Stimulated activated memory B cell treated with anti-CD40 and anti-IgM and Interleukin-4, amounts not matched to agents 10 μg/mL and 1 μg/mL and 100 μg/mL, for 72 hours (primary cell): Measurements from ENCODE around the gene PPM1N.
A peak's percentile ranks its signal among the peaks of the same experiment; 100 is the strongest.

Experiments
- ATAC-seq: fragments of 150-1000 bp; cut with Tn5 transposase; 2 replicates; pipeline ENCODE4 v1.10.0; 2021
- H3K27ac Mint-ChIP-seq: one replicate; pipeline ENCODE4 v1.8.0; 2022; ENCODE audit warnings: mild to moderate bottlenecking, mixed read lengths
- H3K27me3 Mint-ChIP-seq: one replicate; pipeline ENCODE4 v1.8.0; 2022; ENCODE audit warnings: mixed read lengths
- H3K36me3 Mint-ChIP-seq: one replicate; pipeline ENCODE4 v1.8.0; 2022; ENCODE audit warnings: mixed read lengths
- H3K4me1 Mint-ChIP-seq: one replicate; pipeline ENCODE4 v1.8.0; 2022; ENCODE audit warnings: mixed read lengths
- H3K4me3 Mint-ChIP-seq: one replicate; pipeline ENCODE4 v1.8.0; 2022; ENCODE audit warnings: mild to moderate bottlenecking, moderate library complexity, mixed read lengths
- H3K9me3 Mint-ChIP-seq: one replicate; pipeline ENCODE4 v1.8.0; 2022; ENCODE audit warnings: mixed read lengths

PPM1N gene

DNA sequence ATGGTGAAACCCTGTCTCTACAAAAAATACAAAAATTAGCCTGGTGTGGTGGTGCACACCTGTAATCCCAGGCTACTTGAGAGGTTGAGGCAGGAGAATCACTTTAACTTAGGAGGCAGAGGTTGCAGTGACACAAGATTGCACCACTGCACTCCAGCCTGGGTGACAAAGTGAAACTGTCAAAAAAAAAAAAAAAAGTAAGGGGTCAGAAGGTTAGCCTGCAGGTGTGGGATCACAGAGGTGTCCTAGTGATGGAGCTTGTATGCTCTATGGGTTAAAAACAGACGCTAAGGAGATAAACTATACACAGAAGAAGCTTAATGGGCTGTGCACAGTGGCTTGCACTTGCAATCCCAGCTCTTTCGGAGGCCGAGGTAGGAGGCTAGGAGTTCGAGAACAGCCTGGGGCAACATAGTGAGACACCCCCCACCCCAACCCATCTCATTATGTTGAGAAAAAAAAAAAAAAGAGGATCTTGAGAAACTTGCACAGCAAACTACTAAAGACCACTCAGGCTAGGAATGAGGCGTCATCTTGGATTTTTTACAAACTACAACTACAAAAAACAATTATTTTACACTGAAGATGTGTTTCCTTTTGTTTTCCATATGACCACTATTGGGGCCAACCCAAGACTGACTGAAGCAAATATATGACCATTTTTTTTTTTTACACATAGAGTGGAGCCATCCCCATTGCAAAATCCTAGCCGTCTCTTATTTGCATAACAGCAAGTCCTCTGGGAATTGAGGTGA is 22.5 kb upstream of the PPM1N start:
- Mint-ChIP-seq H3K27me3 (no peaks in the 10 kb centered on the region), H3K9me3 (no peaks in the 10 kb centered on the region), H3K27ac (no peak overlapping the region), H3K4me3 (no peak overlapping the region), H3K4me1 (peaks cover 60% of the 10 kb centered on the region), H3K36me3 (peaks cover 6% of the 10 kb centered on the region)
- no peak for ATAC-seq

DNA sequence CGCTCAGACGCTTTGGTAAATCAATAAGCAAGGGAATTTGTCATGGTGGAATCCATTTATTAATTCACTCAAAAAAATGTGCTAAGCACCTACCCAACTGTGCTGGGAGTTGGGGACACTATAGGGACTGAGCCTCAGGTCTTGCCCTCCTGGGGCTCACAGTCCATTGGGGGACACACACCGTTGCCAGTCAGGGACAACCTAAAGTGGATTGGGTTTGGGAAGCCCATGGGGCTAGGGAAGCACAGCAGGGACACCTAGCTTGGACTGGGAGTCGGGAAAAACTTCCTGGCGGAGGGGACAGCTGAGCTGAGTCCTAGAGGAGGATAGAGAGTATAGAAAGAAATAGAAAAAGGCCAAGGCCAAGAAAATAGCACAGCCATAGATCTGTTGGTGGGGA is 21.9 kb upstream of the PPM1N start:
- H3K36me3 Mint-ChIP-seq = peaks cover 6% of the 10 kb centered on the region
- H3K4me3 Mint-ChIP-seq = no peak overlapping the region
- H3K27me3 Mint-ChIP-seq = no peaks in the 10 kb centered on the region
- ATAC-seq = no peak
- H3K27ac Mint-ChIP-seq = no peak overlapping the region
- H3K4me1 Mint-ChIP-seq = peaks cover 54% of the 10 kb centered on the region
- no peaks in the 10 kb centered on the region for H3K9me3 Mint-ChIP-seq

DNA sequence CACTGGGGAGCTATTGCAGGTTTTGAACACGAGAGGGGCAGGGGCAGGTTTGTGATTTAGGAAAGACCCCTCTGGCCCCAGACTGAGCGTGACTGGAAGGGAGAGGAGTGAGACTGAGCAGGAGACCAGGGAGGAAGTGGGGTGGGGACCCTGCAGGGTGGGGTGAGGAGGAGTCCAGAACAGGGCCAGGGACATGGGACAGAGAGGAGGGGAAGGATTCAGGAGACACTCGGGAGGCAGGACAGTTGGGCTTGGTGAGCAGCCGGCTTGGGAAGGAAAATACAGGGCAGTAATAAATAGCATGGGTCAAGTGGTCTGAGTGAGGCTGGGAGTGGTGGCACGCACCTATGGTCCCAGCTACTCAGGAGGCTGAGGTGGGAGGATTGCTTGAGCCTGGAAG is 21.1 kb upstream of the PPM1N start:
- Mint-ChIP-seq H3K4me3 (no peak overlapping the region), H3K4me1 (peaks cover 45% of the 10 kb centered on the region), H3K9me3 (no peaks in the 10 kb centered on the region), H3K36me3 (peaks cover 6% of the 10 kb centered on the region), H3K27ac (peak overlapping the region; percentile 99), H3K27me3 (no peaks in the 10 kb centered on the region)
- ATAC-seq = no peak

DNA sequence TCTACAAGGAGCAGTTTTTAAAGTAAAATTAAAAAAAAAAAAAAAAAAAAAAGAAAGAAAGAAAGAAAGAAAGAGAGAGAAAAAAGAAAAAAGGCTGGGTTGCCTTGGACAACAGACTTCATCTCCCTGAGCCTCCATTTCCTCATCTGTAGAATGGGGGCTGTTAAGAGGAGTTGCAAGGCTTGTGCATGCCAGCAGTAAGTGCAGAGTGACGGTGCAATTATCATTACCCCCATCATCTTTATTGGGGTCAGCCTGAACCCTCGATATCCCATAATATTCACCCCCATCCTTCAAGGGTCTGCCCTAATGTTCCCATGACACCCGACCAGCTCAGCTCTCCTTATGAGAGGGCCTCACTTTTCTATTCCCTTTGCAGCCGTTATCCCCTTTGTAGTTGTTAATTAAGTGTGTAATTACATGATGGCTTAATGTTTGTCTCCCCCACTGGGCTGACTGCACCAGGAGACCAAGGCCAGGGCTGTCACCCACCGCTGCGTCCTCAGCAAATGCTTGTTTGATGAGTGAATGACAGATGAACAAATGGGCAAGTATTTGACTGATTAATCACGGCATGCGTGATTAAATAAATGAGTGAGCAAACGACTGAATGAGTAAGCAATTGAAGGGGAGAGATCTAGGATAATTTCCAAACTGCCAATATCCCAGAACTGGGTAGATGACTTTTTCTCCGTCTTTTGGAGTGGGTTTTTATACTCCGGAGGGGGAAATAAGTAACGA is 20.4 kb upstream of the PPM1N start:
- ATAC-seq = no peak
- Mint-ChIP-seq H3K27ac (peak overlapping the region; percentile 99), H3K36me3 (peaks cover 2% of the 10 kb centered on the region), H3K4me1 (peaks cover 38% of the 10 kb centered on the region), H3K4me3 (peak overlapping the region; percentile 82), H3K9me3 (no peaks in the 10 kb centered on the region), H3K27me3 (no peaks in the 10 kb centered on the region)

DNA sequence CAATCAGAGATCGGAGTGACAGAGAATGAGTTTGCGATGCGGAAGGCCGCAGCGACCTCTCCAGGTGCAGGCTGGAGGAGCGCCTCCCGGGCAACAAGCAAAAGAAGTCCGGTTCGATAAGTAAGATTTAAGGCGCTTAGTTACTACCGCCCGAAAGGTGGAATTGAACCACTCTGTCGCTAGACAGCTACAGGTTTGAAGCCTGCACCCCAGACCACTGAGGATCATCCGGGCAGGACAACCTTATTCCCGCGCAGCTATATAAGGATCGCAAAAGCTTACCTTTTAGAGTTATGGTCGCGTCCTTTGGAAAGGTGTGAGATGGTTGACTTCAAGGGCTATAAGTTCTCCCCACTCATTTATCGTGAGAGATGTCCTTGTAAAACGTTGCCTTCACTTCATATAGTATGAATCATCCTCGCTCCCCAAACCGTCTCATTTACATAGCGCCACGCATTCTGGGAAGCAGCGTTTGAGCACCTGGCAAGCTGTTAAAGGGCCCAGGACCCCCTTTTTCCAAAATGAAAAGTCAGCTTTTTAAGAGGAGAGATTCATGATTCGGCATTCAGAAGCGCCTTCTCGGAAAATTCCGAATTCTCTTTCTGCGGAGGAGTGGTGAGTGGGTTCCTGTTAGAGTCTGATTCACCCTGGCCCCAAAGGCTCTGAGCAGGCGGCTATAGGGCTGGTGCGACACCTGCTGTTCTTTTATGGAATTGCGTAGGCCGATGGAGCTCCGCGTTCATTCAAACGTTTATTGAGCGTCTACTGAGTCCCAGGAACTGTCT is 19.6 kb upstream of the PPM1N start:
- peak overlapping the region; percentile 99 for H3K27ac Mint-ChIP-seq
- no peaks in the 10 kb centered on the region for H3K36me3 Mint-ChIP-seq
- H3K4me1 Mint-ChIP-seq = peaks cover 36% of the 10 kb centered on the region
- no peaks in the 10 kb centered on the region for H3K9me3 Mint-ChIP-seq
- peak; percentile 98 for ATAC-seq
- peak overlapping the region; percentile 82 for H3K4me3 Mint-ChIP-seq
- H3K27me3 Mint-ChIP-seq = no peaks in the 10 kb centered on the region

DNA sequence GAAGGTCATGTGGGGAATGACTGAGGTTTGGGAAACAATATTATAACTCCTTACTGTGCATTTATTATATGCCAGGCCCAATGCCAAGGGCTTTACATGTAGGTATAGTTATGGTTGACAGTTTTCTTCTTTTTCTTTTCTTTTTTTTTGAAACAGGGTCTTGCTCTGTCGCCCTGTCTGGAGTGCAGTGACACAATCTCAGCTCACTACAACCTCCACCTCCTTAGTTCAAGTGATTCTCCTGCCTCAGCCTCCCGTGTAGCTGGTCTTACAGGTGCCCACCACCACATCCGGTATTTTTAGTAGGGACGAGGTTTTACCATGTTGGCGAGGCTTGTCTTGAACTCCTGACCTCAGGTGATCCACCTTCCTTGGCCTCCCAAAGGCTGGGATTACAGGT is 15.2 kb upstream of the PPM1N start:
- Mint-ChIP-seq H3K9me3 (no peaks in the 10 kb centered on the region), H3K27me3 (no peaks in the 10 kb centered on the region), H3K36me3 (no peaks in the 10 kb centered on the region), H3K4me1 (peaks cover 19% of the 10 kb centered on the region), H3K4me3 (no peak overlapping the region), H3K27ac (no peak overlapping the region)
- ATAC-seq = no peak

DNA sequence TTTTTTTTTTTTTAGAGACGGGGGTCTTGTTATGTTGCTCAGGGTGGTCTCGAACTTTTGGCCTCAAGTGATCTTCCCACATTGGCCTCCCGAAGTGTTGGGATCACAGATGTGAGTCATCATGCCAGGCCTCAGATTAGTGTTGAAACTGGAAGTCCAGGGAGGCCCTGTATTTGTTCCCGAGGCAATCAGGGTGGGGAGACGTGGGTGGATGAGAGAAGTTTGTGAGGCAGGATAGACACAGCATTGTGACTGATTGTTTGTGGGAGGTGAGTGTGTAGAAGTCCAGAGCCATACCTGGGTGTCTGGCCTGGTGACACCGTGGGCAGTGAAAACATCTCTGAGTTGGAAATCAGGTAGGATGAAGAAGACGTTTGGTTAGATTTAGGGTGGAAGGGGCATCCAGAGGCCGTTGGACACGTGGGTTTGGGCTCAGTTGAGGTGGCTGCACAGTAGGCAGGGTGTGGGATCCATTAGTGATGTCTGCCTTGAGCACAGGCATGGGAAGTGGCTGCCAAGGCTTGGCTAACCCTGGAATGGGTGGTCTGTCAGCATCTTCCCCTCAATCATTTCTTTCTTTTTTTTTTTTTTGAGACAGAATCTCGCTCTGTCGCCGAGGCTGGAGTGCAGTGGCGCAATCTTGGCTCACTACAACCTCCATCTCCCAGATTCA is 13.8 kb upstream of the PPM1N start:
- no peak overlapping the region for H3K4me3 Mint-ChIP-seq
- H3K4me1 Mint-ChIP-seq = peaks cover 7% of the 10 kb centered on the region
- H3K36me3 Mint-ChIP-seq = no peaks in the 10 kb centered on the region
- H3K27ac Mint-ChIP-seq = no peak overlapping the region
- no peak for ATAC-seq
- H3K27me3 Mint-ChIP-seq = no peaks in the 10 kb centered on the region
- H3K9me3 Mint-ChIP-seq = no peaks in the 10 kb centered on the region

DNA sequence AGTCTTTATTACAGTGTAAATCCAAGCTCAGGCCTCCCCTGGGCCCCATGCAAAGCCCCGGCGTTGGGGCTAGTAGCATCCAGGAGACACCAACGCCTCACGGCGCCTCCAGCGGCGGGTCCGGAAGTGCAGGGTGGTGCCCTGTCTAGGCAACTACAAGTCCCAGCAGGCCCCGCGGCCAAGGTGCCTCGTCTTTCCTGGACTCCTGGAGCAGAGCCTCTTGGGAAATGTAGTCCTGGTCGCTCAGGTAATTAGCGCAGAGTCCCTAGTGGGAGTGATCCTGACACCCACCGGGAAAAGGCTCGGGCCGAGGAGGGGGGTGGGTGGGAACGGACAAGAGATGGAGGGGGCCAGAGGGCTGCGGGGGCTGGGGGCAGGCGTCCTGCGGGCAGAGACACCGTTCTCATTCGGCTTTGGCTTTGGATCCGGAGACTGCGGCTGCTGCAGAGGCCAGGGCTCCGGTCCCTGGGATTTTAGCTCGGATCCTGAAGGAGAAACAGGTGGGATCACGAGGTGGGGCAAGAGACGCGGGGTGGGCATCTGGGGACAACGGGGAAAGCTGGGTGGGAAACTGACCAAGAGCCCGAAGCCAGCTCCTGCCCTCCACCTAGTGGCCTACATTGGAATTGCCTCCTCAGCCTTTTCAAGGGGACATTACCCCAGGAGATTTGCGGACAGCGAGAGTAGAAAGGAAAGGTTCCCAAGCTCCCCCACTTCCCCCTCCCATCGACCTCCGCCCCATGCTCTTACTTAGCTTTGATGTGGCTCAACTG is 12.8 kb upstream of the PPM1N start:
- no peaks in the 10 kb centered on the region for H3K9me3 Mint-ChIP-seq
- ATAC-seq = peak; percentile 99
- H3K27ac Mint-ChIP-seq = peak overlapping the region; percentile 77
- H3K36me3 Mint-ChIP-seq = no peaks in the 10 kb centered on the region
- H3K4me3 Mint-ChIP-seq = peak overlapping the region; percentile 95
- peaks cover 7% of the 10 kb centered on the region for H3K4me1 Mint-ChIP-seq
- H3K27me3 Mint-ChIP-seq = no peaks in the 10 kb centered on the region

DNA sequence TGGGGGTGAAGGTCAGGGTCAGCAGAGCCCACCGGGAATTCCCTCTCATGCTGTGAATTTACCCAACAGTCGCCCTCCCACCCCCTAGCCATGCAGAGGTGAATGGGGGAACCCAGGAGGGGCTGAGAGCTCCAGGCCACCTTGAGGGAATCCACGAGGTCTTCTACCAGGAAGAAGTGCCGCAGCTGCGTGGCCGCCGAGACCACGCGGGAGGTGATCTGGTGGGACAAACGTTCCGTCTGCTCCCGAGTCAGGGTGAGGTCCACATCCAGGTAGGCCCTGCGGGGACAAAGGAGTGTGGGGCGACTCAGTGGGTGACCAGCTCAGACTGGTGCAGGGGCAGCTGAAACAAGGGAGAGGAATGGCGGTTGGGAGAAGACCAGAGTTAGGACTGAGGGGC is 9.5 kb upstream of the PPM1N start:
- no peaks in the 10 kb centered on the region for H3K36me3 Mint-ChIP-seq
- no peak overlapping the region for H3K4me3 Mint-ChIP-seq
- H3K27me3 Mint-ChIP-seq = peaks cover 13% of the 10 kb centered on the region
- no peak overlapping the region for H3K27ac Mint-ChIP-seq
- no peak for ATAC-seq
- peaks cover 19% of the 10 kb centered on the region for H3K4me1 Mint-ChIP-seq
- H3K9me3 Mint-ChIP-seq = no peaks in the 10 kb centered on the region

DNA sequence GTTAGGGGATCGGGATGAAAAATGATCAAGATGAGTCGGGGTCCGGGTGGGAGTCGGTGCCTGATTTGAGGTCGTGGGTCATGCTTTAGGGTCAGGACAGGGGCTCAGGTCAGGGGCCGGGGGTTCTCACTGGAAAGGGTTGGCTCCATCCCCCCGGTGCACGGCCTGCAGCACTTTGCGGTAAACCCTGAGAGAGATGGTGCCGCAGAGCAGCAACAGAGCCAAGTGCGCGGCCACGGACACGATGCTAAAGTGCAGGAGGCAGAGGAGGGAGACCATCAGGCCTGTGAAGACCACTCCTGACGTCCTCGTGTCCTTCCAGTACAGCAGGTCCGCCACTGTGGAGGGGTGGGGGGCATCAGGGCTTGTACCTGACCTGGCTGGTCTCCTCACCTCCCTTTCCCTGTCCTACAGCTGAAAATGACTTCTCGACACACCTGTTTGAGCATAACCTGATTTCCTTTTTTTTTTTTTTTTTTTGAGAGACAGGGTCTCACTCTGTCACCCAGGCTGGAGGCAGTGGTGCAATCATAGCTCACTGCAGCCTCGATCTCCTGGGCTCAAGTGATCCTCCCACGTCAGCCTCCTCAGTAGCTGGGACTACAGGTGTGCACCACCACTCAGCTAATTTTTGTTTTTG is 8.9 kb upstream of the PPM1N start:
- H3K4me1 Mint-ChIP-seq = peaks cover 25% of the 10 kb centered on the region
- H3K27me3 Mint-ChIP-seq = peaks cover 13% of the 10 kb centered on the region
- no peak overlapping the region for H3K4me3 Mint-ChIP-seq
- no peak overlapping the region for H3K27ac Mint-ChIP-seq
- H3K9me3 Mint-ChIP-seq = no peaks in the 10 kb centered on the region
- H3K36me3 Mint-ChIP-seq = no peaks in the 10 kb centered on the region
- ATAC-seq = no peak

DNA sequence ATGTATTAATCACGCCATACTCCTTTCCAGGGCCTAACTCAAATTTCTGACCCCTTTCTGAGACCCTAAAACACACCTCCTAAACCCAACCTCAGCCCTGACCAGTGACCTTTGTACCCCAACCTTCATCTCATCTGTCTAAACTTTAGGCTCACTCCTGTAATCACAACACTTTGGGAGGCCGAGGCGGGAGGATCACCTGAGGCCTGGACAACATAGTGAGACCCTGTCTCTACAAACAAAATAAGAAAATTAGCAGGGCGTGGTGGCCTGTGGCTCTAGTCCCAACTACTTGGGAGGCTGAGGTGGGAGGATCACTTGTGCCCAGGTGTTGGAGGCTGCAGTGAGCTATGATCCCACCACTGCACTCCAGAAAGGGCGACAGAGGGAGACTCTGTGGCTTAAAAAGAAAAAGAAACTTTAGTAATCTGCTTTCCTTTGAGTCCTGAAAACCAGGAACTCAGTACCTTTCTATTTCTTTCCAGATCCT is 6.1 kb upstream of the PPM1N start:
- Mint-ChIP-seq H3K27me3 (peaks cover 27% of the 10 kb centered on the region), H3K4me3 (peak overlapping the region; percentile 51), H3K4me1 (peaks cover 37% of the 10 kb centered on the region), H3K36me3 (no peaks in the 10 kb centered on the region), H3K9me3 (no peaks in the 10 kb centered on the region), H3K27ac (no peak overlapping the region)
- no peak for ATAC-seq

DNA sequence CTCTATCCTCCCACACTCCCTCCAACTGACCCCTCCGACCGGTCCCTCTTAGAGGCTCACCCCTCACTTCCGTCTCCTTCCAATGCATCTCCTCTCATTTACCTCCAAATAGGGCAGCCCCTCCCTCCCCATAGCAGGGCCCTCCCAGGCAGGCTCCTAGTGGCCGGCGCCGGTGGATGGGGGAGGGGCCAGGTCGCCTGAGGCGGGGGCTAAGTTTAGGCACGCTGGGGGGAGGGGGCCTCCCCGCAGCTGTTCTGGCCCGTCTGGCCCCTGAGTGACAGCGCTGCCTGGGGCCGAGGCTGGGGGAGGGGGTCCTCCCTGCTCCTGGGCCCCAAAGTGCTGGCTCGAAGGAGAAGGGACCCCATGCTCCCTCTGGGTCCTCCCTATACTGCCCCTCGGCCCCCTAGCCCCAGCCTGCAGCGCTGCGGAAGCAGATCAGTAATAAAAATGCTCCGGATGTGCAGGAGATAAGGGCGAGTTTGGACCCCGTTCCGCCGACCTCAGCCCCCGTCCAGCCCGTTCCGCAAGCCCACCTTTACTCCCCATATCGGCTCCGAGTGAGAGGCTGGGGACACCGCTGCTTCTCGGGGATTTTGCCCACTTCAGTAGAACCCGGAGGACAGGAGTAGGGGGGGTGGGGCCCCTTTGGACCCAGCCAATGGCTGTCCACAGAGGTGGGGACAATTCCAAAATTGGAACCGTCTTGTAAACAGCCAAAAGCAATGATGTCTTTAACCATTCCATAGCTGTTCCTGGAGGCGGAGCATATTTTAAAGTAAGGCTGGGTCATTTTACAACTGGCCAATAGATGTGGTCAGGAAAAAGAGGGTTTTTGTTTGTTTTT is 5.4 kb upstream of the PPM1N start:
- Mint-ChIP-seq H3K9me3 (no peaks in the 10 kb centered on the region), H3K36me3 (no peaks in the 10 kb centered on the region), H3K4me3 (peak overlapping the region; percentile 59), H3K27me3 (peaks cover 27% of the 10 kb centered on the region), H3K27ac (peak overlapping the region; percentile 54), H3K4me1 (peaks cover 43% of the 10 kb centered on the region)
- no peak for ATAC-seq

DNA sequence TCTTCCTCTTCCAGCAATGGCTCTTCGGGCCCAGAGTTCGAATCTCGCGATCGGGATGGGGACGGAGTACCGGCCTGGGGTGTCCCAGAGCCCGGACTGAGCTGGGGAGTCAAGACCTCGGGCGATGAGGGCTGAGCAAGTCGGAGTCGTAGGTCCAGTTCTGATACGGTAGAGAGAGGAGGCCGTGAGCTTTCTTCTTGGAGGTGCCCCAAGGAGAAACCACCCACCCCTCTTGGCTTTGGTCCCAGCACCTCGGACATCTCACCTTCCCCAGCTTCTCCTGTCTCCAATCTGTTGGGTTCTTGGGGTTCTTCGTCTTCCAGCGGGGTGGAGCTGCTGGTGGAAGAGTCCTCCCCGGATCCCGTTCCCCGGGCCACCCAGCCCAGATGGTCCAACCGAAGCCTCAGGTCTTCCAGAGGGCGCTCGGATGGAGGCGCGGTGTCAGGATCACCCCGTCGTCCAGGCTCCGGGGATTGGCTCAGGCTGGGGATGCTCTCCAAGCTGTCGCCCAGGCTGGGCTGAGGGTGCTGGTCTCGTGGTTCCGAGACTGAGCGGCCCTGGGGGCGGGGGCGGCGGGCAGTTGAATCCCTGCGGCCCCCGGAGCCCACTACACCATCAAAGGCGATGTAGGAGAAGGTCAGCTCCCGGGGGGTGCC is 3.9 kb upstream of the PPM1N start:
- peaks cover 2% of the 10 kb centered on the region for H3K9me3 Mint-ChIP-seq
- H3K27ac Mint-ChIP-seq = no peak overlapping the region
- peaks cover 27% of the 10 kb centered on the region for H3K27me3 Mint-ChIP-seq
- H3K36me3 Mint-ChIP-seq = no peaks in the 10 kb centered on the region
- peaks cover 56% of the 10 kb centered on the region for H3K4me1 Mint-ChIP-seq
- no peak for ATAC-seq
- no peak overlapping the region for H3K4me3 Mint-ChIP-seq
